Effector memory CD4-positive, alpha-beta T cell (primary cell): ENCODE results near the gene ANKRD55.

Source experiments
- DNase-seq, 3 donors: peaks; one replicate each; pipeline ENCODE4 v3.0.0-alpha.2; 2020
- H3K27ac ChIP-seq: 2 replicates; pipeline ENCODE4 v1.7.0; 2013; ENCODE audit warnings: mild to moderate bottlenecking, low read length, moderate library complexity; ENCODE audit not compliant: insufficient read depth, poor library complexity, severe bottlenecking
- H3K27me3 ChIP-seq: replicated peaks from 2 replicates; pipeline ENCODE4 v1.7.0; 2013; ENCODE audit warnings: mild to moderate bottlenecking, low read length; ENCODE audit not compliant: insufficient read depth, control insufficient read depth, poor library complexity, severe bottlenecking
- H3K36me3 ChIP-seq: 2 replicates; pipeline ENCODE4 v1.7.0; 2013; ENCODE audit warnings: mild to moderate bottlenecking, low read length, moderate library complexity; ENCODE audit not compliant: control insufficient read depth, insufficient read depth
- H3K4me1 ChIP-seq: 2 replicates; pipeline ENCODE4 v1.7.0; 2013; ENCODE audit warnings: low read length, mild to moderate bottlenecking; ENCODE audit not compliant: control insufficient read depth, insufficient read depth, poor library complexity, severe bottlenecking
- H3K4me3 ChIP-seq: 2 replicates; pipeline ENCODE4 v1.7.0; 2013; ENCODE audit warnings: low read length, low read depth, mild to moderate bottlenecking; ENCODE audit not compliant: insufficient read depth, poor library complexity, severe bottlenecking
- H3K9me3 ChIP-seq: 2 replicates; pipeline ENCODE4 v1.7.0; 2013; ENCODE audit warnings: mild to moderate bottlenecking, low read length, moderate library complexity; ENCODE audit not compliant: control insufficient read depth

ANKRD55 gene

GRCh38 chr5:56119050-56119449 is 114.1 kb downstream of the ANKRD55 start:
- no peaks in the 10 kb centered on the region for H3K36me3 ChIP-seq
- H3K27ac ChIP-seq: no peak overlapping the region
- H3K4me3 ChIP-seq: no peak overlapping the region
- no peaks in the 10 kb centered on the region for H3K27me3 ChIP-seq
- no peaks in the 10 kb centered on the region for H3K9me3 ChIP-seq
- DNase-seq: no peak
- no peaks in the 10 kb centered on the region for H3K4me1 ChIP-seq

- Histone ChIP-seq H3K4me3 (no peak overlapping the region), H3K36me3 (no peaks in the 10 kb centered on the region), H3K9me3 (no peaks in the 10 kb centered on the region), H3K4me1 (no peaks in the 10 kb centered on the region), H3K27ac (no peak overlapping the region), H3K27me3 (no peaks in the 10 kb centered on the region)
- DNase-seq: no peak
Observed at GRCh38 chr5:56116599-56117141, 116.5 kb downstream of the ANKRD55 start.

- H3K4me1 ChIP-seq: no peaks in the 10 kb centered on the region
- no peak for DNase-seq
- no peaks in the 10 kb centered on the region for H3K36me3 ChIP-seq
- H3K4me3 ChIP-seq: no peak overlapping the region
- no peak overlapping the region for H3K27ac ChIP-seq
- H3K27me3 ChIP-seq: no peaks in the 10 kb centered on the region
- no peaks in the 10 kb centered on the region for H3K9me3 ChIP-seq
Observed at GRCh38 chr5:56115589-56115988, 117.5 kb downstream of the ANKRD55 start.

- Histone ChIP-seq H3K27me3 (no peaks in the 10 kb centered on the region), H3K9me3 (no peaks in the 10 kb centered on the region), H3K4me3 (no peak overlapping the region), H3K4me1 (no peaks in the 10 kb centered on the region), H3K36me3 (no peaks in the 10 kb centered on the region), H3K27ac (no peak overlapping the region)
- no peak for DNase-seq
Observed at GRCh38 chr5:56112526-56113121, 120.5 kb downstream of the ANKRD55 start.

- H3K9me3 ChIP-seq: no peaks in the 10 kb centered on the region
- H3K4me1 ChIP-seq: no peaks in the 10 kb centered on the region
- no peak overlapping the region for H3K27ac ChIP-seq
- DNase-seq: no peak
- H3K27me3 ChIP-seq: no peaks in the 10 kb centered on the region
- H3K36me3 ChIP-seq: no peaks in the 10 kb centered on the region
- H3K4me3 ChIP-seq: no peak overlapping the region
Observed at GRCh38 chr5:56111404-56111781, 121.7 kb downstream of the ANKRD55 start.

GRCh38 chr5:56110646-56111403 is 122.3 kb downstream of the ANKRD55 start:
- DNase-seq: no peak
- H3K27ac ChIP-seq: no peak overlapping the region
- H3K4me3 ChIP-seq: no peak overlapping the region
- no peaks in the 10 kb centered on the region for H3K9me3 ChIP-seq
- no peaks in the 10 kb centered on the region for H3K36me3 ChIP-seq
- no peaks in the 10 kb centered on the region for H3K27me3 ChIP-seq
- no peaks in the 10 kb centered on the region for H3K4me1 ChIP-seq

- DNase-seq: no peak
- H3K27ac ChIP-seq: no peak overlapping the region
- H3K4me3 ChIP-seq: no peak overlapping the region
- no peaks in the 10 kb centered on the region for H3K36me3 ChIP-seq
- H3K4me1 ChIP-seq: no peaks in the 10 kb centered on the region
- no peaks in the 10 kb centered on the region for H3K9me3 ChIP-seq
- H3K27me3 ChIP-seq: no peaks in the 10 kb centered on the region
Observed at GRCh38 chr5:56108246-56108645, 124.9 kb downstream of the ANKRD55 start.

- DNase-seq: no peak
- Histone ChIP-seq H3K27me3 (no peaks in the 10 kb centered on the region), H3K36me3 (no peaks in the 10 kb centered on the region), H3K9me3 (no peaks in the 10 kb centered on the region), H3K27ac (no peak overlapping the region), H3K4me1 (peaks cover 7% of the 10 kb centered on the region), H3K4me3 (no peak overlapping the region)
Observed at GRCh38 chr5:56106837-56107236, 126.3 kb downstream of the ANKRD55 start.

- peaks cover 14% of the 10 kb centered on the region for H3K4me1 ChIP-seq
- H3K4me3 ChIP-seq: no peak overlapping the region
- H3K9me3 ChIP-seq: no peaks in the 10 kb centered on the region
- no peaks in the 10 kb centered on the region for H3K27me3 ChIP-seq
- no peaks in the 10 kb centered on the region for H3K36me3 ChIP-seq
- no peak overlapping the region for H3K27ac ChIP-seq
- DNase-seq: no peak
Observed at GRCh38 chr5:56105511-56106291, 127.4 kb downstream of the ANKRD55 start.

- Histone ChIP-seq H3K4me3 (no peak overlapping the region), H3K27ac (no peak overlapping the region), H3K36me3 (no peaks in the 10 kb centered on the region), H3K9me3 (no peaks in the 10 kb centered on the region), H3K27me3 (no peaks in the 10 kb centered on the region), H3K4me1 (peaks cover 24% of the 10 kb centered on the region)
- DNase-seq: no peak
Observed at GRCh38 chr5:56102889-56103288, 130.2 kb downstream of the ANKRD55 start.
